ENCODE results near the gene BCS1L.

BCS1L gene

GRCh38 chr2:218659258-218659987 is at the start of gene BCS1L, which contains the start of gene ZNF142:
Gene BCS1L, plus strand, starts transcription at chr2:218659683. Its CDS starts 1,305 bp downstream, at chr2:218660988.
Gene ZNF142, minus strand, starts transcription at chr2:218659623. Its CDS starts 3,194 bp downstream, at chr2:218656429.
- DNase-seq (ENCODE audit: low spot score) = peak; percentile 91

- no peak for DNase-seq (ENCODE audit: low spot score)
Observed at GRCh38 chr2:218615868-218616315, 43.6 kb upstream of the BCS1L start.

GRCh38 chr2:218618102-218618860 is 41.2 kb upstream of the BCS1L start:
- no peak for DNase-seq (ENCODE audit: low spot score)

- DNase-seq (ENCODE audit: low spot score) = no peak
Observed at GRCh38 chr2:218621007-218621406, 38.5 kb upstream of the BCS1L start.

- DNase-seq (ENCODE audit: low spot score) = peak; percentile 25
Observed at GRCh38 chr2:218622606-218623365, 36.7 kb upstream of the BCS1L start.

GRCh38 chr2:218623366-218623705 is 36.1 kb upstream of the BCS1L start:
- DNase-seq (ENCODE audit: low spot score) = no peak

- no peak for DNase-seq (ENCODE audit: low spot score)
Observed at GRCh38 chr2:218626369-218626768, 33.1 kb upstream of the BCS1L start.

- DNase-seq (ENCODE audit: low spot score) = no peak
Observed at GRCh38 chr2:218627939-218628338, 31.5 kb upstream of the BCS1L start.

GRCh38 chr2:218631837-218632236 is 27.6 kb upstream of the BCS1L start:
- no peak for DNase-seq (ENCODE audit: low spot score)

GRCh38 chr2:218635719-218636118 is 23.8 kb upstream of the BCS1L start:
- no peak for DNase-seq (ENCODE audit: low spot score)

- DNase-seq (ENCODE audit: low spot score) = no peak
Observed at GRCh38 chr2:218638372-218638771, 21.1 kb upstream of the BCS1L start.

GRCh38 chr2:218642121-218642656 is 17.3 kb upstream of the BCS1L start:
- DNase-seq (ENCODE audit: low spot score) = no peak

GRCh38 chr2:218642786-218643185 is 16.7 kb upstream of the BCS1L start:
- no peak for DNase-seq (ENCODE audit: low spot score)

GRCh38 chr2:218643751-218644310 is 15.7 kb upstream of the BCS1L start:
- DNase-seq (ENCODE audit: low spot score) = no peak

- DNase-seq (ENCODE audit: low spot score) = no peak
Observed at GRCh38 chr2:218644721-218645120, 14.8 kb upstream of the BCS1L start.

- DNase-seq (ENCODE audit: low spot score) = no peak
Observed at GRCh38 chr2:218645126-218645525, 14.4 kb upstream of the BCS1L start.

GRCh38 chr2:218648088-218648786 is 11.2 kb upstream of the BCS1L start:
- peak; percentile 79 for DNase-seq (ENCODE audit: low spot score)

GRCh38 chr2:218648787-218649100 is 10.7 kb upstream of the BCS1L start:
- no peak for DNase-seq (ENCODE audit: low spot score)

GRCh38 chr2:218655751-218656150 is 3.7 kb upstream of the BCS1L start:
- no peak for DNase-seq (ENCODE audit: low spot score)

- DNase-seq (ENCODE audit: low spot score) = peak; percentile 61
Observed at GRCh38 chr2:218658671-218659257, 719 bp upstream of the BCS1L start.

GRCh38 chr2:218659988-218660358 is 490 bp downstream of the BCS1L start:
- peak; percentile 12 for DNase-seq (ENCODE audit: low spot score)
